ENCODE measurements around the gene TUSC2. TPM values are rescaled to one million over a fixed set of nuclear protein-coding genes. Genes with fewer than 3 reads are reported as not detected.

TUSC2 gene
- total RNA-seq, 4 donors from 2014 or later, result 16.0 to 42.9 (median 27.4) TPM

GRCh38 chr3:50292159-50293078, 35.6 kb downstream of the TUSC2 start, which contains the start of gene IFRD2:
TSS of gene IFRD2 (minus strand) at chr3:50292429. CDS start at chr3:50292274, 155 bp downstream.
- Histone ChIP-seq H3K4me3 (peak within 1 kb of the TSS; percentile 67 to 100 (median 80)), H3K27me3 (no peaks in the 10 kb centered on the region), H3K36me3 (peaks cover 24 to 46% (median 29%) of the 10 kb centered on the region in 3 donors), H3K4me1 (peaks cover 17 to 33% (median 23%) of the 10 kb centered on the region in 3 donors), H3K27ac (peak within 1 kb of the TSS; percentile 84 to 92 (median 91)), H3K9me3 (no peaks in the 10 kb centered on the region)
- TF ChIP-seq POLR2A (IDR thresholded peaks at IDR 0.05) (peak in 3 of 4 donors; percentile 51 to 81 (median 76)), CTCF (IDR thresholded peaks at IDR 0.05) (peak in 2 of 6 experiments; percentile 9 to 46)
- DNase-seq, result peak; percentile 91
- WGBS, 2 donors, result 0% methylated on average over 4 to 6 of the region's 67 CpGs
- intact Hi-C loops (cut with DNase I), result no loop called here

- Histone ChIP-seq H3K36me3 (peaks cover 31 to 50% (median 32%) of the 10 kb centered on the region in 3 donors), H3K27me3 (no peaks in the 10 kb centered on the region), H3K9me3 (no peaks in the 10 kb centered on the region), H3K4me3 (no peak overlapping the region), H3K27ac (no peak overlapping the region), H3K4me1 (peaks cover 17 to 33% (median 23%) of the 10 kb centered on the region in 3 donors)
- intact Hi-C loops (cut with DNase I), result no loop called here
- 90 to 100% methylated on average over 1 to 11 of the region's 16 CpGs for WGBS, 2 donors
- no peak for DNase-seq
- TF ChIP-seq POLR2A (IDR thresholded peaks at IDR 0.05) (no peak), CTCF (IDR thresholded peaks at IDR 0.05) (no peak)
Measured at GRCh38 chr3:50290161-50290641, 37.8 kb downstream of the TUSC2 start.

GRCh38 chr3:50289130-50289529, 38.9 kb downstream of the TUSC2 start:
- DNase-seq, result no peak
- peaks cover 31 to 50% (median 32%) of the 10 kb centered on the region in 3 donors for H3K36me3 ChIP-seq
- H3K4me3 ChIP-seq, result no peak overlapping the region
- WGBS, 2 donors, result 100% methylated on average over 4 of the region's 6 CpGs; no CpG with 5 or more reads in 1 of the 2 donors
- H3K4me1 ChIP-seq, result peaks cover 17 to 33% (median 23%) of the 10 kb centered on the region in 3 donors
- intact Hi-C loops (cut with DNase I), result no loop called here
- H3K27me3 ChIP-seq, result no peaks in the 10 kb centered on the region
- TF ChIP-seq POLR2A (IDR thresholded peaks at IDR 0.05) (no peak), CTCF (IDR thresholded peaks at IDR 0.05) (no peak)
- H3K9me3 ChIP-seq, result no peaks in the 10 kb centered on the region
- H3K27ac ChIP-seq, result no peak overlapping the region

GRCh38 chr3:50288387-50289007, 39.5 kb downstream of the TUSC2 start:
- H3K9me3 ChIP-seq, result no peaks in the 10 kb centered on the region
- TF ChIP-seq CTCF (IDR thresholded peaks at IDR 0.05) (no peak), POLR2A (IDR thresholded peaks at IDR 0.05) (no peak)
- no peak overlapping the region for H3K4me3 ChIP-seq
- H3K27me3 ChIP-seq, result no peaks in the 10 kb centered on the region
- no peak overlapping the region for H3K27ac ChIP-seq
- peaks cover 17 to 33% (median 23%) of the 10 kb centered on the region in 3 donors for H3K4me1 ChIP-seq
- peaks cover 31 to 50% (median 32%) of the 10 kb centered on the region in 3 donors for H3K36me3 ChIP-seq
- no peak for DNase-seq
- 95% methylated on average over 16 of the region's 23 CpGs; no CpG with 5 or more reads in 1 of the 2 donors for WGBS, 2 donors
- intact Hi-C loops (cut with DNase I), result no loop called here

All from esophagus squamous epithelium (tissue), 5 donors.